ENCODE data around the gene HACE1.

DNA sequence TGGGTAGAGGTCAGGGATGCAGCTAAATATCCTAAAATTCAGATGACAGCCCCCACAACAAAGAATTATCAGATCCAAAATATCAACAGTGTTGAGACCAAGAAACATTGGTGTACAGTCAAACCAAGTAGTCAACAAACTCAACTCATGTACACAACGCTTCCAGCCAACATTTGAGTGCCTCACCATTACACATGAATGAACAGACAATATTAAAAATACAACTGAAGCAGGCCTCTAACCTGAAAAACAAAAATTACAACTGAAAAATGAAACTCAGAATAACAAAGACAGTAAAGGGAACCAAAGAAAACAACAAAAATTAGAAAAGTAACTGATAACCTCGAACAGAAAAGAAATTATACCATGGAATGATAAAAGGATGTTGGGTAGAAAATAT lies 46.2 kb downstream of the HACE1 start:
- TF ChIP-seq, protein P1, sequence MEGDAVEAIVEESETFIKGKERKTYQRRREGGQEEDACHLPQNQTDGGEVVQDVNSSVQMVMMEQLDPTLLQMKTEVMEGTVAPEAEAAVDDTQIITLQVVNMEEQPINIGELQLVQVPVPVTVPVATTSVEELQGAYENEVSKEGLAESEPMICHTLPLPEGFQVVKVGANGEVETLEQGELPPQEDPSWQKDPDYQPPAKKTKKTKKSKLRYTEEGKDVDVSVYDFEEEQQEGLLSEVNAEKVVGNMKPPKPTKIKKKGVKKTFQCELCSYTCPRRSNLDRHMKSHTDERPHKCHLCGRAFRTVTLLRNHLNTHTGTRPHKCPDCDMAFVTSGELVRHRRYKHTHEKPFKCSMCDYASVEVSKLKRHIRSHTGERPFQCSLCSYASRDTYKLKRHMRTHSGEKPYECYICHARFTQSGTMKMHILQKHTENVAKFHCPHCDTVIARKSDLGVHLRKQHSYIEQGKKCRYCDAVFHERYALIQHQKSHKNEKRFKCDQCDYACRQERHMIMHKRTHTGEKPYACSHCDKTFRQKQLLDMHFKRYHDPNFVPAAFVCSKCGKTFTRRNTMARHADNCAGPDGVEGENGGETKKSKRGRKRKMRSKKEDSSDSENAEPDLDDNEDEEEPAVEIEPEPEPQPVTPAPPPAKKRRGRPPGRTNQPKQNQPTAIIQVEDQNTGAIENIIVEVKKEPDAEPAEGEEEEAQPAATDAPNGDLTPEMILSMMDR (IDR thresholded peaks at IDR 0.05): no peak
- TF ChIP-seq POLR2A (IDR thresholded peaks at IDR 0.05) (no peak), EP300 (IDR thresholded peaks at IDR 0.05; ENCODE audit: low read depth) (no peak), POLR2AphosphoS5 (IDR thresholded peaks at IDR 0.05) (no peak)
